ENCODE results near the gene MLLT6. TPM values are rescaled to one million over a fixed set of nuclear protein-coding genes. Genes with fewer than 3 reads are reported as not detected.
A peak's percentile ranks its signal among the peaks of the same experiment; 100 is the strongest.

The MLLT6 gene
- total RNA-seq, 4 donors from 2014 or later, result 68.7 to 272 (median 100) TPM

DNA sequence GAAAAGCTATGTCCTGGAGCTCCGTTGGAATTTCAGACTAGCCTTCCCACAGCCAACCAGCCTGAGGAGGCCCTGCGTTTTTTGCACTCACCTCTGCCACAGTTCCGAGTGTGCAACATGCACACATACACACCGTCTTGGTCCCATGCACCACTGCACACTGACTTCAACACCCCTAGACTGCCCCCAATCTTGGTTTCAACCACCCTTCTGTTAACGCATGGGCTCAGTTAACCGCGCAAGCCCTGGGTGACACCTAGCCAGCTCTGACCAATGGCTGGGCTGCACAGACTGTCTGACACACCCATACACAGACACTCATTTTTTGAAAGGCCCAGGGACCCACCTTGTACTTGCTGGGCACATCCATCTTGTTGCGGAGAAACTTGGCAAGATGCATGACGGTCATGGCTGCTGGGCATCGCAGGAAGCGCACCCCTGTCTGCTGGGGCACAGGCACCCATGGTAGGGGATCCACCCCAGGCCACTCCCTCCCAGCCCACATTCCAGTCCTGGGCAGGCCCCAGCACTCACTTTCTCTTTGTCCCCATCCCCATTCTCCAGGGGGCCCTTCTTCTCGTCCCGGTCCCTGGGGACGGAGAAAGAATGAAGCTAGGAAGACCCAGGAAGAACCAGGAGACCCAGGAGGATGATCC, 33.1 kb downstream of the MLLT6 start:
- in situ Hi-C loops (cut with MboI; ENCODE audit: low pct_ligation_motif_present in 1 of 4, low pct_unique_long_range_greater_than_20kb in 1 of 4, low sequenced_read_pairs in 3 of 4) (loop anchor here in 2 of 4 donors (10.0 kb wide), 1 partner anchor 63 kb away; the partner anchor contains the start of gene EPOP (in 2 of the 2)), intact Hi-C loops (cut with DNase I; ENCODE audit: low total_unique reads) (no loop called here)
- no peaks in the 10 kb centered on the region for H3K9me3 ChIP-seq
- H3K4me1 ChIP-seq, result peaks cover 28 to 67% (median 33%) of the 10 kb centered on the region in 4 donors
- no peak overlapping the region for H3K27ac ChIP-seq
- no peaks in the 10 kb centered on the region for H3K36me3 ChIP-seq
- no peaks in the 10 kb centered on the region for H3K27me3 ChIP-seq
- 83 to 89% methylated on average over 4 to 14 of the region's 14 CpGs for WGBS, 2 donors (ENCODE audit: low coverage in 1 of 2)
- DNase-seq, result no peak
- TF ChIP-seq EP300 (IDR thresholded peaks at IDR 0.05; ENCODE audit: low read depth), result no peak
- TF ChIP-seq POLR2AphosphoS5 (IDR thresholded peaks at IDR 0.05), result no peak
- TF ChIP-seq CTCF (IDR thresholded peaks at IDR 0.05), result no peak
- TF ChIP-seq POLR2A (IDR thresholded peaks at IDR 0.05), result no peak
- H3K4me3 ChIP-seq, result no peak overlapping the region

GRCh38 chr17:38738686-38739085, 33.6 kb downstream of the MLLT6 start:
- Histone ChIP-seq H3K9me3 (no peaks in the 10 kb centered on the region), H3K27me3 (no peaks in the 10 kb centered on the region), H3K36me3 (no peaks in the 10 kb centered on the region), H3K4me1 (peaks cover 31 to 67% (median 37%) of the 10 kb centered on the region in 4 donors), H3K27ac (no peak overlapping the region), H3K4me3 (no peak overlapping the region)
- no peak for DNase-seq
- intact Hi-C loops (cut with DNase I; ENCODE audit: low total_unique reads), result no loop called here
- 87 to 96% methylated on average over 8 to 16 of the region's 16 CpGs for WGBS, 2 donors (ENCODE audit: low coverage in 1 of 2)
- no peak for TF ChIP-seq POLR2AphosphoS5 (IDR thresholded peaks at IDR 0.05)
- no peak for TF ChIP-seq EP300 (IDR thresholded peaks at IDR 0.05; ENCODE audit: low read depth)
- TF ChIP-seq CTCF (IDR thresholded peaks at IDR 0.05), result no peak
- TF ChIP-seq POLR2A (IDR thresholded peaks at IDR 0.05), result no peak
- in situ Hi-C loops (cut with MboI; ENCODE audit: low pct_ligation_motif_present in 1 of 4, low pct_unique_long_range_greater_than_20kb in 1 of 4, low sequenced_read_pairs in 3 of 4), result loop anchor here in 2 of 4 donors (10.0 kb wide), 1 partner anchor 64 kb away; the partner anchor contains the start of gene EPOP (in 2 of the 2)

GRCh38 chr17:38739305-38739704, 34.2 kb downstream of the MLLT6 start:
- DNase-seq, result no peak
- in situ Hi-C loops (cut with MboI; ENCODE audit: low pct_ligation_motif_present in 1 of 4, low pct_unique_long_range_greater_than_20kb in 1 of 4, low sequenced_read_pairs in 3 of 4), result loop anchor here in 2 of 4 donors (10.0 kb wide), 1 partner anchor 65 kb away; the partner anchor contains the start of gene EPOP (in 2 of the 2)
- Histone ChIP-seq H3K9me3 (no peaks in the 10 kb centered on the region), H3K27me3 (no peaks in the 10 kb centered on the region), H3K27ac (peak overlapping the region in 1 of 4 donors; percentile 1), H3K4me3 (no peak overlapping the region), H3K4me1 (peaks cover 31 to 67% (median 39%) of the 10 kb centered on the region in 4 donors), H3K36me3 (no peaks in the 10 kb centered on the region)
- TF ChIP-seq CTCF (IDR thresholded peaks at IDR 0.05) (no peak), POLR2A (IDR thresholded peaks at IDR 0.05) (no peak), EP300 (IDR thresholded peaks at IDR 0.05; ENCODE audit: low read depth) (no peak), POLR2AphosphoS5 (IDR thresholded peaks at IDR 0.05) (no peak)
- WGBS, 2 donors (ENCODE audit: low coverage in 1 of 2), result 56% methylated on average over 11 of the region's 14 CpGs; no CpG with 5 or more reads in 1 of the 2 donors
- intact Hi-C loops (cut with DNase I; ENCODE audit: low total_unique reads), result no loop called here

GRCh38 chr17:38740044-38740443, 35.0 kb downstream of the MLLT6 start:
- WGBS, 2 donors (ENCODE audit: low coverage in 1 of 2), result 82 to 87% methylated on average over 3 to 19 of the region's 19 CpGs
- no peak overlapping the region for H3K27ac ChIP-seq
- intact Hi-C loops (cut with DNase I; ENCODE audit: low total_unique reads) (no loop called here), in situ Hi-C loops (cut with MboI; ENCODE audit: low pct_ligation_motif_present in 1 of 4, low pct_unique_long_range_greater_than_20kb in 1 of 4, low sequenced_read_pairs in 3 of 4) (no loop called here)
- H3K4me3 ChIP-seq, result no peak overlapping the region
- no peaks in the 10 kb centered on the region for H3K9me3 ChIP-seq
- TF ChIP-seq CTCF (IDR thresholded peaks at IDR 0.05), result no peak
- H3K36me3 ChIP-seq, result no peaks in the 10 kb centered on the region
- H3K27me3 ChIP-seq, result no peaks in the 10 kb centered on the region
- no peak for DNase-seq
- H3K4me1 ChIP-seq, result peaks cover 29 to 60% (median 36%) of the 10 kb centered on the region in 4 donors
